ENCODE results near the gene NR2C2AP. TPM values are rescaled to one million over a fixed set of nuclear protein-coding genes. Genes with fewer than 3 reads are reported as not detected.

The NR2C2AP gene
- total and polyA plus RNA-seq, 12 donors = 3.2 to 23.4 (median 5.7) TPM

DNA sequence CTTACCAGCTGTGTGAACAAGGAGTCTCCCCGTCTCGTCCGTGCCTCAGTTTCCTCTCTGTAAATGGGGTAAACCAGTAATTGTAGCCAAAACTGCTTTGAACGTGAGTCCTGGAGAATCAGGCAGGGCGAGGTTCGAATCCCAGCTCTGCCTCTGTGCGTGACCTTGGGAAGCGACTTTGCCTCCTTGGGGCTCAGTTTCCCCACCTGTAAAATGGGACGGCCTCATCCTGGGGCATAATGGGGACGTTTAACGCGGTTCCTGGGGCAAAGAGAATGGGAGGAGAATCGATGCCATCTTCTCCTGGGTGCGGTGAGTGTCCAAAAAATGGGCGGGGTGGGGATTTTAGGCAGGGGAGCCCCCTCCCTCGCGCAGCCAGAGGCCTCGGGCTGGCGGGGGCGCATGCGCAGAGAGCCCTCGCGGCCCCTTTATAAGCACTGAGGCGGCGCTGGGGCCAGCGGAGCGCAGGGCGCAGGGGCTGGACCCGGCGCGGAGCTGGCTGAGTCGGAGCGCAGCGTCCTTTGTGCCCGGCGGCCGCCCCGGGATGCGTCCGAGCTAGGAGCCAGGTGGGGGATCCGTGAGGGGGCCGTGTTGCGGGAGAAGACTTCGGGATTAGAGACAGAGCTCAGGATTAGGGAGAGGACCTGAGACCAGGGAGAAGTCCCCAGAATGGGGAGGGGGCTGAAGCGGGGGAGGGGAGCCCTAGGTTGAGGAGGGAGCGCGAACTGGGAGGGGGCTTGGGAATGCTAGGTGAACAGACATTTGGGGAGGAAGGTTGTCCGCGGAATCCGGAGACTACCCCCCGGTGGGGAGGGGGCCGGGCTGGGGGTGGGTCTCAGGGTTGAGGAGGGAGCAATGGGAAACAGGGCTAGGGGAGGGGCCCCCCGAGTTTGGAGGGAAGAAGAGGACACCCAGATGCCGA, 8.5 kb upstream of the NR2C2AP start, which contains the start of gene NCAN:
Gene NCAN, plus strand, starts transcription at position 460 of the 922 bp plus-strand sequence. CDS start 4,996 bp downstream, outside the sequence.
- no peaks in the 10 kb centered on the region for H3K4me1 ChIP-seq
- intact Hi-C loops (cut with DNase I) = no loop called here
- H3K9me3 ChIP-seq = no peaks in the 10 kb centered on the region
- peaks cover 0 to 89% (median 78%) of the 10 kb centered on the region in 7 donors for H3K27me3 ChIP-seq
- DNase-seq = no peak
- TF ChIP-seq, protein P1, sequence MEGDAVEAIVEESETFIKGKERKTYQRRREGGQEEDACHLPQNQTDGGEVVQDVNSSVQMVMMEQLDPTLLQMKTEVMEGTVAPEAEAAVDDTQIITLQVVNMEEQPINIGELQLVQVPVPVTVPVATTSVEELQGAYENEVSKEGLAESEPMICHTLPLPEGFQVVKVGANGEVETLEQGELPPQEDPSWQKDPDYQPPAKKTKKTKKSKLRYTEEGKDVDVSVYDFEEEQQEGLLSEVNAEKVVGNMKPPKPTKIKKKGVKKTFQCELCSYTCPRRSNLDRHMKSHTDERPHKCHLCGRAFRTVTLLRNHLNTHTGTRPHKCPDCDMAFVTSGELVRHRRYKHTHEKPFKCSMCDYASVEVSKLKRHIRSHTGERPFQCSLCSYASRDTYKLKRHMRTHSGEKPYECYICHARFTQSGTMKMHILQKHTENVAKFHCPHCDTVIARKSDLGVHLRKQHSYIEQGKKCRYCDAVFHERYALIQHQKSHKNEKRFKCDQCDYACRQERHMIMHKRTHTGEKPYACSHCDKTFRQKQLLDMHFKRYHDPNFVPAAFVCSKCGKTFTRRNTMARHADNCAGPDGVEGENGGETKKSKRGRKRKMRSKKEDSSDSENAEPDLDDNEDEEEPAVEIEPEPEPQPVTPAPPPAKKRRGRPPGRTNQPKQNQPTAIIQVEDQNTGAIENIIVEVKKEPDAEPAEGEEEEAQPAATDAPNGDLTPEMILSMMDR (IDR thresholded peaks at IDR 0.05) = no peak
- no peaks in the 10 kb centered on the region for H3K36me3 ChIP-seq
- no peak within 1 kb of the TSS for H3K27ac ChIP-seq
- WGBS, 2 donors = 7 to 8% methylated on average over 54 of the region's 54 CpGs
- no peak for ATAC-seq
- no peak within 1 kb of the TSS for H3K4me3 ChIP-seq

DNA sequence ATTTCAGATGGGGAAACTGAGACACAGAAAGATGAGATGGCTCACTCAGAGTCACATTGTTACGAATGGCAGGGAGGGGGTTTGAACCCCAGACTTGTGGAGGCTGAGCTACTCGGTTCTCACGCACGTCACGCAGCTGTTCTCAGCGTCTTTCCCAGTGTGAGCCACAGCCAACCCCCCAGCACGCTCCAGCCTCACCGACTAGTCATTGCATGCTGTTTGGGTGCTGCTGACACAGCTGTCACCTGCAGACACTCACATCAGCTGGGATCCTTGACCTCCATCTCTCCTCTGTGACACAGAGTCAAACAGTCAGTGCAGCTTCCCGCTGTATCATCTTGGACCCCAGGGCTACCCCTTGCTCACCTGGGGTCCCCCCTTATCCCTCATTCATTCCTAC, 6.2 kb upstream of the NR2C2AP start:
- no peak for DNase-seq
- peaks cover 0 to 72% (median 63%) of the 10 kb centered on the region in 7 donors for H3K27me3 ChIP-seq

DNA sequence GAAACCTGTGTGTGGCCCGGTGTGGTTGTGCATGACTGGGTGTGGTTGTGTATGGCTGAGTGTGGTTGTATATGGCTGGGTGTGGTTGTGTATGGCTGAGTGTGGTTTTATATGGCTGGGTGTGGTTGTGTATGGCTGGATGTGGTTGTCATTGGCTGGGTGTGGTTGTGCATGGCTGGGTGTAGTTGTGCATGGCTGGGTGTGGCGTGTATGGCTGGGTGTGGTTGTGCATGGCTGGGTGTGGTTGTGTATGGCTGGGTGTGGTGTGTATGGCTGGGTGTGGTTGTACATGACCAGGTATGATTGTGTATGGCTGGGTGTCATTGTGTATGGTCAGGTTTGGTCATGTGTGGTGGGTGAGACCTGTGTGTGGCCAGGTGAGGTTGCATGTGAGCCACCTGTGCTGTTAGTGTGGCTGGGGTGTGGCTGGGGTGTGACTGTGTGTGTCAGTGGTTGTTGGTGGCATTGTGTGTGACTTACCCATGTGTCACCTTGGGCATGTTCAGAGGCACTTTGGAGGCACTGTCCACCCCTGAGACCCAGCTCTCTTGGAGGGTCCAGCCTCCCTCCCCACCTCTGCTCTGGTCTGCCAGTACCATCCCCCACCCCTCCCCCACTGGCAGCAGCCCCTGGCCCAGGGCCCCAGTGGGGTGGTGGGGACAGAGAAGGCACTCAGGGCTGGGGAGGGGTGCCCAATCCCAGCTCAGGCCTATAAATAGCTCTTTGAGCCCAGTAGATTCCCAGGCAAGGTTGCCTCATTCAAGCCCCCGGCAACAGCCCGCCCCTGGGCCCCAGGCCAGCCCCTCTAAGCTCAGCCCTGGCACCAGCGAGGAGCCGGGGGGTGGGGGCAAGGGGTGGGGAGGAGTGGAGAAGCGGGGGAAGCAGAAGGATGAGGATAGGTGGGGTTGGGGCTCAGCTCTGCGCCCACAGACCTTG, 4.7 kb upstream of the NR2C2AP start:
- ATAC-seq (no peak), DNase-seq (no peak)
- peaks cover 0 to 59% (median 51%) of the 10 kb centered on the region in 7 donors for H3K27me3 ChIP-seq
- H3K36me3 ChIP-seq = no peaks in the 10 kb centered on the region
- TF ChIP-seq, protein P1 (IDR thresholded peaks at IDR 0.05) = no peak
- intact Hi-C loops (cut with DNase I) = no loop called here
- no peak overlapping the region for H3K4me3 ChIP-seq
- H3K9me3 ChIP-seq = no peaks in the 10 kb centered on the region
- H3K27ac ChIP-seq = no peak overlapping the region
- peaks cover 0 to 6% (median 2%) of the 10 kb centered on the region in 9 donors for H3K4me1 ChIP-seq
- WGBS, 2 donors = 53 to 57% methylated on average over 8 of the region's 8 CpGs

More for the DNA sequence above, 6.2 kb upstream of the NR2C2AP start:
- ATAC-seq = no peak
- intact Hi-C loops (cut with DNase I) = no loop called here
- H3K27ac ChIP-seq = no peak overlapping the region
- H3K4me1 ChIP-seq = no peaks in the 10 kb centered on the region
- TF ChIP-seq, protein P1 (IDR thresholded peaks at IDR 0.05) = no peak
- no peaks in the 10 kb centered on the region for H3K9me3 ChIP-seq
- H3K36me3 ChIP-seq = no peaks in the 10 kb centered on the region
- WGBS, 2 donors = 56 to 58% methylated on average over 9 of the region's 9 CpGs
- H3K4me3 ChIP-seq = no peak overlapping the region

DNA sequence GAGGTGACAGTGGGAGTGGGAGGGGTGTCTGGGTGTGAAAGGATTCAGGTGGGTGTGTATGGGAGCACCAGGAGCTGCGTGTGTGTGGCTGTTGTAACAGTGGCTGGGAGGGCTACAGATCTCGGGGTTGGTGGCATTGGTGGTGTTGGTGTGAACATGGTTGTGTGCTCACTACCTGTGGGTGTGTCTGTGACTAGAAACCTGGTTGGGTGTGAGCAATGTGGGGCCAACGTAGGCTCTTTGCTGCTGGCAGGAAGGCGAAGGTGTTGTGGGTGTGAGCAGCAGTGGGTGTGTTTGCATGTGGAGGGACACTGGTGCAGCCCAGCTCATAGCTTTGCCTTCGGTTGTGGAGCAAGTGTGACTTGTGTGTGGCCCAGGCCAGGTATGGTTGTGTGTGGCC, 3.7 kb upstream of the NR2C2AP start:
- intact Hi-C loops (cut with DNase I) = no loop called here
- H3K27me3 ChIP-seq = peaks cover 0 to 49% (median 41%) of the 10 kb centered on the region in 7 donors

More for the DNA sequence above, 3.7 kb upstream of the NR2C2AP start:
- TF ChIP-seq, protein P1 (IDR thresholded peaks at IDR 0.05) = no peak
- Histone ChIP-seq H3K36me3 (peaks cover 0 to 4% (median 0%) of the 10 kb centered on the region in 9 donors), H3K4me3 (no peak overlapping the region), H3K27ac (no peak overlapping the region), H3K9me3 (no peaks in the 10 kb centered on the region), H3K4me1 (peaks cover 4 to 15% (median 10%) of the 10 kb centered on the region in 9 donors)
- no peak for ATAC-seq
- WGBS, 2 donors = 60 to 61% methylated on average over 5 of the region's 5 CpGs
- DNase-seq = no peak

Data from heart right ventricle (tissue), 16 donors.